Osteocyte (in vitro differentiated cells): Measurements from ENCODE around the gene YARS2. TPM values are rescaled to one million over a fixed set of nuclear protein-coding genes. Genes with fewer than 3 reads are reported as not detected.

Source experiments
- DNase-seq: peaks from one replicate; pipeline ENCODE4 v3.0.0; 2021; ENCODE audit warnings: mixed read lengths; ENCODE audit not compliant: unreplicated experiment; ENCODE audit errors: extremely low spot score
- H3K27ac Mint-ChIP-seq: one replicate; pipeline ENCODE4 v1.8.0; 2021; ENCODE audit warnings: mild to moderate bottlenecking, mixed read lengths; ENCODE audit not compliant: unreplicated experiment
- H3K27me3 Mint-ChIP-seq: one replicate; pipeline ENCODE4 v1.8.0; 2021; ENCODE audit warnings: mixed read lengths; ENCODE audit not compliant: unreplicated experiment
- H3K36me3 Mint-ChIP-seq: one replicate; pipeline ENCODE4 v1.8.0; 2021; ENCODE audit warnings: mixed read lengths; ENCODE audit not compliant: unreplicated experiment
- H3K4me1 Mint-ChIP-seq: one replicate; pipeline ENCODE4 v1.8.0; 2021; ENCODE audit warnings: mixed read lengths; ENCODE audit not compliant: unreplicated experiment
- H3K4me3 Mint-ChIP-seq: one replicate; pipeline ENCODE4 v1.8.0; 2021; ENCODE audit warnings: mild to moderate bottlenecking, moderate library complexity, mixed read lengths; ENCODE audit not compliant: unreplicated experiment
- H3K9me3 Mint-ChIP-seq: one replicate; pipeline ENCODE4 v1.8.0; 2021; ENCODE audit warnings: mixed read lengths; ENCODE audit not compliant: unreplicated experiment
- total RNA-seq: library from RNA; stranded (reverse); gene quantifications from 2 replicates; pipeline ENCODE4 v1.2.1, GENCODE V29; 2021
- TF ChIP-seq, protein P1 (sequence below): fragments of 200-600 bp; sonication (generic); IDR thresholded peaks from 2 replicates; pipeline ENCODE4 v1.5.0; 2021; ENCODE audit warnings: antibody characterized with exemption, mild to moderate bottlenecking, moderate library complexity

Gene YARS2
- total RNA-seq, 1 donor from 2014 or later = 13.6 TPM

DNA sequence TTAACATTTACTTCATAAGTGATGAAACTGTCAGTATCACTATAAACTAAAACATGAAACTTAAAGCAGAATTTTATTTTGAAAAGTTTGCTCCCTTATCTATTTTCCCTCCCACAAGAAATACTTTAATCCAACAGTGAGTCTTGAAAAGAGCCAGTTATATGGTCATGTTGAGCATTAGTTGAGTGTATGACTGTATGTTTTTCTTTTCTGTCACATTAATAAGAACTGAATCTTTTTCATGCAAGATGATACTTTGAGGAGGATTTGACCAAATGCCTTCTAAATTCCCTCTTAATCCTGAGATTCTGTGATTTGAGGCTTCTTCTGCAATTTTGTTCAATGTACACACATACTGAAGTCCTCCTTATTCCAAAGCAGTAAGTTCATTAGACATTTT lies 33.7 kb upstream of the YARS2 start:
- TF ChIP-seq, protein P1, sequence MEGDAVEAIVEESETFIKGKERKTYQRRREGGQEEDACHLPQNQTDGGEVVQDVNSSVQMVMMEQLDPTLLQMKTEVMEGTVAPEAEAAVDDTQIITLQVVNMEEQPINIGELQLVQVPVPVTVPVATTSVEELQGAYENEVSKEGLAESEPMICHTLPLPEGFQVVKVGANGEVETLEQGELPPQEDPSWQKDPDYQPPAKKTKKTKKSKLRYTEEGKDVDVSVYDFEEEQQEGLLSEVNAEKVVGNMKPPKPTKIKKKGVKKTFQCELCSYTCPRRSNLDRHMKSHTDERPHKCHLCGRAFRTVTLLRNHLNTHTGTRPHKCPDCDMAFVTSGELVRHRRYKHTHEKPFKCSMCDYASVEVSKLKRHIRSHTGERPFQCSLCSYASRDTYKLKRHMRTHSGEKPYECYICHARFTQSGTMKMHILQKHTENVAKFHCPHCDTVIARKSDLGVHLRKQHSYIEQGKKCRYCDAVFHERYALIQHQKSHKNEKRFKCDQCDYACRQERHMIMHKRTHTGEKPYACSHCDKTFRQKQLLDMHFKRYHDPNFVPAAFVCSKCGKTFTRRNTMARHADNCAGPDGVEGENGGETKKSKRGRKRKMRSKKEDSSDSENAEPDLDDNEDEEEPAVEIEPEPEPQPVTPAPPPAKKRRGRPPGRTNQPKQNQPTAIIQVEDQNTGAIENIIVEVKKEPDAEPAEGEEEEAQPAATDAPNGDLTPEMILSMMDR = no peak
- Mint-ChIP-seq H3K36me3 (no peaks in the 10 kb centered on the region), H3K9me3 (no peaks in the 10 kb centered on the region), H3K4me1 (no peaks in the 10 kb centered on the region), H3K27me3 (no peaks in the 10 kb centered on the region), H3K27ac (no peak overlapping the region), H3K4me3 (no peak overlapping the region)
- no peak for DNase-seq

GRCh38 chr12:32788405-32788804 lies 32.7 kb upstream of the YARS2 start:
- Mint-ChIP-seq H3K27ac (no peak overlapping the region), H3K27me3 (peaks cover 2% of the 10 kb centered on the region), H3K4me3 (no peak overlapping the region), H3K36me3 (no peaks in the 10 kb centered on the region), H3K9me3 (no peaks in the 10 kb centered on the region), H3K4me1 (no peaks in the 10 kb centered on the region)
- no peak for DNase-seq
- TF ChIP-seq, protein P1 = no peak

DNA sequence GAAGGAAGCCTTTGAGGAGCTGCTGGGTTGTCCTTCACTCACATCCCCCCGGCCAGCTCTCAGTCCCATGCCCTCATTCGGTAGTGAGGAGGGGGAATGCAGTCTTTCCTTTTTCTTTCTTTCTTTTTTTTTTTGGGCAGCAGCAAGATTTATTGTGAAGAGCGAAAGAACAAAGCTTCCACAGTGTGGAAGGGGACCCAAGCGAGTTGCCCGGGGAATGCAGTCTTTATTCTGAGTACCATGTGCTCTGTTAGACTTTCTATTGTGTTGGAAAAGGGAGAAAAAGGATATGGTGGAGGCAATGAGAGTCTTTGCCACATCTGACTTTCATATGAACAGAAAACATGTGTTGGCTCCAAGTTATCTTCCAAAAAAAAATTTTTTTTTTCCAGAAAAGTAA lies 29.9 kb upstream of the YARS2 start:
- peaks cover 10% of the 10 kb centered on the region for H3K27me3 Mint-ChIP-seq
- no peak overlapping the region for H3K4me3 Mint-ChIP-seq
- DNase-seq = no peak
- no peaks in the 10 kb centered on the region for H3K9me3 Mint-ChIP-seq
- TF ChIP-seq, protein P1 = no peak
- H3K4me1 Mint-ChIP-seq = no peaks in the 10 kb centered on the region
- H3K36me3 Mint-ChIP-seq = no peaks in the 10 kb centered on the region
- no peak overlapping the region for H3K27ac Mint-ChIP-seq

DNA sequence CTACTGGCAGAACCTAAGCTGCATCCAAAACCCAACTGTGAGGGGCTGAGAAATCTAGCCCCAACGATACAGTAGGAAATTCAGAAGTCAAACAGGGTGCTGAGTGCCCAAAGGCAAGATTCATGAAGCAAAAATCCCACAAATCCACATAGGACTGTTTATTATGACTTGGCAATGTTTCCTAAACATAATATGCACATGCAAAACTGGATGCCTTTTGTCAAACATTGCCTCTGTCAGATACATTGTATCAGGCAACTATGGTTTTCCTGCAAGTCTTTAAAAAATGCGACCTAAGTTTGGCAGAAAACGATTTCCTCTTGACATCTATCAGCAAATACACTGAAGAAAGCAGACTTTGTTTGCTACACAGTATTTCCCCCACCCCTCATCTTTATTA lies 27.3 kb upstream of the YARS2 start:
- Mint-ChIP-seq H3K4me1 (no peaks in the 10 kb centered on the region), H3K36me3 (no peaks in the 10 kb centered on the region), H3K27ac (no peak overlapping the region), H3K9me3 (no peaks in the 10 kb centered on the region), H3K27me3 (peaks cover 24% of the 10 kb centered on the region), H3K4me3 (no peak overlapping the region)
- TF ChIP-seq, protein P1 = no peak
- no peak for DNase-seq

- Mint-ChIP-seq H3K4me1 (no peaks in the 10 kb centered on the region), H3K27me3 (peaks cover 26% of the 10 kb centered on the region), H3K36me3 (no peaks in the 10 kb centered on the region), H3K9me3 (no peaks in the 10 kb centered on the region), H3K4me3 (no peak overlapping the region), H3K27ac (no peak overlapping the region)
- no peak for DNase-seq
- TF ChIP-seq, protein P1 = no peak
Observed at GRCh38 chr12:32780071-32780470, 24.4 kb upstream of the YARS2 start.
